Activated naive CD8-positive, alpha-beta T cell treated with anti-CD3 and anti-CD28 coated beads, Interleukin-2, amount 50 U/mL, for 24 hours (primary cell): ENCODE measurements around the gene EDAR.

Experiments used
- ATAC-seq: fragments of 150-1000 bp; cut with Tn5 transposase; one replicate; pipeline ENCODE4 v1.10.0; 2021
- DNase-seq: peaks from one replicate; pipeline ENCODE4 v3.0.0; 2021
- H3K27ac Mint-ChIP-seq: one replicate; pipeline ENCODE4 v1.8.0; 2021; ENCODE audit warnings: mild to moderate bottlenecking, mixed read lengths
- H3K27me3 Mint-ChIP-seq: one replicate; pipeline ENCODE4 v1.8.0; 2021; ENCODE audit warnings: mixed read lengths
- H3K36me3 Mint-ChIP-seq: one replicate; pipeline ENCODE4 v1.8.0; 2021; ENCODE audit warnings: low read depth, mixed read lengths
- H3K4me1 Mint-ChIP-seq: one replicate; pipeline ENCODE4 v1.8.0; 2021; ENCODE audit warnings: mixed read lengths
- H3K4me3 Mint-ChIP-seq: one replicate; pipeline ENCODE4 v1.8.0; 2021; ENCODE audit warnings: mild to moderate bottlenecking, moderate library complexity, mixed read lengths
- H3K9me3 Mint-ChIP-seq: one replicate; pipeline ENCODE4 v1.8.0; 2021; ENCODE audit warnings: mixed read lengths

The EDAR gene

GRCh38 chr2:108988796-108989713 lies at the start of gene EDAR:
Gene EDAR (minus strand): TSS chr2:108989220. CDS start chr2:108931014, 58,206 bp downstream.
- H3K36me3 Mint-ChIP-seq, result no peaks in the 10 kb centered on the region
- H3K27me3 Mint-ChIP-seq, result no peaks in the 10 kb centered on the region
- H3K27ac Mint-ChIP-seq, result no peak within 1 kb of the TSS
- peak within 1 kb of the TSS; percentile 54 for H3K4me3 Mint-ChIP-seq
- DNase-seq, result peak; percentile 45
- peaks cover 27% of the 10 kb centered on the region for H3K4me1 Mint-ChIP-seq
- ATAC-seq, result peak; percentile 62
- no peaks in the 10 kb centered on the region for H3K9me3 Mint-ChIP-seq

GRCh38 chr2:109033171-109033570 lies 44.2 kb upstream of the EDAR start:
- no peak for ATAC-seq
- no peak for DNase-seq
- Mint-ChIP-seq H3K27me3 (no peaks in the 10 kb centered on the region), H3K4me1 (peaks cover 39% of the 10 kb centered on the region), H3K9me3 (peaks cover 5% of the 10 kb centered on the region), H3K27ac (no peak overlapping the region), H3K4me3 (peak overlapping the region; percentile 24), H3K36me3 (peaks cover 3% of the 10 kb centered on the region)

GRCh38 chr2:109032229-109032820 lies 43.3 kb upstream of the EDAR start:
- peaks cover 5% of the 10 kb centered on the region for H3K9me3 Mint-ChIP-seq
- no peaks in the 10 kb centered on the region for H3K27me3 Mint-ChIP-seq
- ATAC-seq (no peak), DNase-seq (no peak)
- peak overlapping the region; percentile 87 for H3K27ac Mint-ChIP-seq
- H3K36me3 Mint-ChIP-seq, result peaks cover 3% of the 10 kb centered on the region
- H3K4me1 Mint-ChIP-seq, result peaks cover 39% of the 10 kb centered on the region
- H3K4me3 Mint-ChIP-seq, result peak overlapping the region; percentile 82

- H3K9me3 Mint-ChIP-seq, result peaks cover 5% of the 10 kb centered on the region
- peaks cover 3% of the 10 kb centered on the region for H3K36me3 Mint-ChIP-seq
- ATAC-seq (peak; percentile 73), DNase-seq (peak; percentile 64)
- peaks cover 39% of the 10 kb centered on the region for H3K4me1 Mint-ChIP-seq
- H3K4me3 Mint-ChIP-seq, result peak overlapping the region; percentile 82
- peak overlapping the region; percentile 87 for H3K27ac Mint-ChIP-seq
- no peaks in the 10 kb centered on the region for H3K27me3 Mint-ChIP-seq
These were observed 42.6 kb upstream of the EDAR start for GRCh38 chr2:109031476-109032228.

GRCh38 chr2:109030870-109031475 lies 42.0 kb upstream of the EDAR start:
- peak overlapping the region; percentile 82 for H3K4me3 Mint-ChIP-seq
- H3K27me3 Mint-ChIP-seq, result no peaks in the 10 kb centered on the region

GRCh38 chr2:109029490-109030201 lies 40.6 kb upstream of the EDAR start:
- ATAC-seq (no peak), DNase-seq (no peak)
- H3K9me3 Mint-ChIP-seq, result peaks cover 5% of the 10 kb centered on the region
- H3K36me3 Mint-ChIP-seq, result peaks cover 3% of the 10 kb centered on the region
- peaks cover 34% of the 10 kb centered on the region for H3K4me1 Mint-ChIP-seq
- H3K4me3 Mint-ChIP-seq, result no peak overlapping the region
- H3K27me3 Mint-ChIP-seq, result no peaks in the 10 kb centered on the region
- no peak overlapping the region for H3K27ac Mint-ChIP-seq

More at GRCh38 chr2:109030870-109031475, 42.0 kb upstream of the EDAR start:
- Mint-ChIP-seq H3K36me3 (peaks cover 3% of the 10 kb centered on the region), H3K27ac (peak overlapping the region; percentile 67), H3K4me1 (peaks cover 39% of the 10 kb centered on the region), H3K9me3 (peaks cover 5% of the 10 kb centered on the region)
- ATAC-seq (no peak), DNase-seq (no peak)

- Mint-ChIP-seq H3K27ac (no peak overlapping the region), H3K9me3 (peaks cover 5% of the 10 kb centered on the region), H3K4me1 (peaks cover 32% of the 10 kb centered on the region), H3K27me3 (no peaks in the 10 kb centered on the region), H3K36me3 (peaks cover 3% of the 10 kb centered on the region), H3K4me3 (no peak overlapping the region)
- ATAC-seq (no peak), DNase-seq (no peak)
These were observed 39.9 kb upstream of the EDAR start for GRCh38 chr2:109028738-109029489.

GRCh38 chr2:109028277-109028676 lies 39.3 kb upstream of the EDAR start:
- Mint-ChIP-seq H3K9me3 (peaks cover 3% of the 10 kb centered on the region), H3K27me3 (no peaks in the 10 kb centered on the region), H3K36me3 (peaks cover 2% of the 10 kb centered on the region), H3K4me3 (no peak overlapping the region), H3K27ac (no peak overlapping the region), H3K4me1 (peaks cover 28% of the 10 kb centered on the region)
- no peak for DNase-seq
- ATAC-seq, result no peak

- no peak for DNase-seq
- Mint-ChIP-seq H3K9me3 (no peaks in the 10 kb centered on the region), H3K27ac (no peak overlapping the region), H3K36me3 (no peaks in the 10 kb centered on the region), H3K4me1 (peaks cover 23% of the 10 kb centered on the region), H3K27me3 (no peaks in the 10 kb centered on the region), H3K4me3 (no peak overlapping the region)
- ATAC-seq, result no peak
These were observed 38.7 kb upstream of the EDAR start for GRCh38 chr2:109027702-109028101.

GRCh38 chr2:109024477-109024876 lies 35.5 kb upstream of the EDAR start:
- DNase-seq (no peak), ATAC-seq (no peak)
- no peak overlapping the region for H3K4me3 Mint-ChIP-seq
- H3K27ac Mint-ChIP-seq, result no peak overlapping the region
- peaks cover 11% of the 10 kb centered on the region for H3K4me1 Mint-ChIP-seq
- H3K9me3 Mint-ChIP-seq, result no peaks in the 10 kb centered on the region
- no peaks in the 10 kb centered on the region for H3K27me3 Mint-ChIP-seq
- H3K36me3 Mint-ChIP-seq, result no peaks in the 10 kb centered on the region

- no peaks in the 10 kb centered on the region for H3K27me3 Mint-ChIP-seq
- no peak overlapping the region for H3K27ac Mint-ChIP-seq
- peaks cover 11% of the 10 kb centered on the region for H3K4me1 Mint-ChIP-seq
These were observed 32.9 kb upstream of the EDAR start for GRCh38 chr2:109021895-109022300.

GRCh38 chr2:109020217-109020637 lies 31.2 kb upstream of the EDAR start:
- Mint-ChIP-seq H3K27ac (no peak overlapping the region), H3K36me3 (no peaks in the 10 kb centered on the region), H3K27me3 (no peaks in the 10 kb centered on the region), H3K9me3 (no peaks in the 10 kb centered on the region), H3K4me3 (no peak overlapping the region), H3K4me1 (peaks cover 11% of the 10 kb centered on the region)
- no peak for DNase-seq
- no peak for ATAC-seq

More at GRCh38 chr2:109021895-109022300, 32.9 kb upstream of the EDAR start:
- ATAC-seq (no peak), DNase-seq (no peak)
- Mint-ChIP-seq H3K4me3 (no peak overlapping the region), H3K9me3 (no peaks in the 10 kb centered on the region), H3K36me3 (no peaks in the 10 kb centered on the region)

GRCh38 chr2:109018452-109018851 lies 29.4 kb upstream of the EDAR start:
- no peaks in the 10 kb centered on the region for H3K9me3 Mint-ChIP-seq
- H3K4me3 Mint-ChIP-seq, result no peak overlapping the region
- H3K36me3 Mint-ChIP-seq, result no peaks in the 10 kb centered on the region
- DNase-seq, result no peak
- H3K27me3 Mint-ChIP-seq, result no peaks in the 10 kb centered on the region
- ATAC-seq, result no peak
- no peak overlapping the region for H3K27ac Mint-ChIP-seq
- H3K4me1 Mint-ChIP-seq, result peaks cover 11% of the 10 kb centered on the region
